Measurements from ENCODE around the gene LYPD6. TPM values are rescaled to one million over a fixed set of nuclear protein-coding genes. Genes with fewer than 3 reads are reported as not detected.
A peak's percentile ranks its signal among the peaks of the same experiment; 100 is the strongest.

LYPD6 gene
- total and polyA plus RNA-seq, 2 experiments from 2014 or later: 2.3 to 3.9 TPM

- H2AFZ ChIP-seq: no peak overlapping the region
- in situ Hi-C loops (cut with MboI): no loop called here
- no peak overlapping the region for H3K9ac ChIP-seq
- no peaks in the 10 kb centered on the region for H3K9me2 ChIP-seq (ENCODE audit: insufficient read depth)
- no peaks in the 10 kb centered on the region for H4K20me1 ChIP-seq (ENCODE audit: insufficient read depth)
- no peak overlapping the region for H3K27ac ChIP-seq
- H3F3A ChIP-seq (ENCODE audit: insufficient read depth): no peaks in the 10 kb centered on the region
- no peak overlapping the region for H3K4me3 ChIP-seq
- no peaks in the 10 kb centered on the region for H3K79me2 ChIP-seq (ENCODE audit: insufficient read depth)
- WGBS, 2 experiments (ENCODE audit: low coverage in 1 of 2, low lambda C conversion rate in 2 of 2, missing lambda C conversion rate in 2 of 2): 77 to 79% methylated on average over 4 of the region's 4 CpGs
- peaks cover 14% of the 10 kb centered on the region for H3K4me1 ChIP-seq (ENCODE audit: insufficient read depth)
- H3K9me3 ChIP-seq (ENCODE audit: low read depth): no peaks in the 10 kb centered on the region
- DNase-seq: no peak
- no peak for TF ChIP-seq EZH2phosphoT487 (IDR thresholded peaks at IDR 0.05; ENCODE audit: insufficient read depth, low read depth)
- no peak for TF ChIP-seq EZH2 (IDR thresholded peaks at IDR 0.05; ENCODE audit: insufficient read depth, poor library complexity, severe bottlenecking)
- peak overlapping the region; percentile 53 for H3K4me2 ChIP-seq (ENCODE audit: unreplicated experiment)
- H3K36me3 ChIP-seq (ENCODE audit: low read depth): no peaks in the 10 kb centered on the region
- no peaks in the 10 kb centered on the region for H3K27me3 ChIP-seq (replicated peaks; ENCODE audit: insufficient read depth)
These were observed 91.4 kb downstream of the LYPD6 start for GRCh38 chr2:149421791-149422190.

GRCh38 chr2:149422337-149422990 lies 92.1 kb downstream of the LYPD6 start:
- Histone ChIP-seq H3K27me3 (replicated peaks; ENCODE audit: insufficient read depth) (no peaks in the 10 kb centered on the region), H3K9me3 (ENCODE audit: low read depth) (no peaks in the 10 kb centered on the region), H3F3A (ENCODE audit: insufficient read depth) (no peaks in the 10 kb centered on the region), H3K36me3 (ENCODE audit: low read depth) (no peaks in the 10 kb centered on the region), H3K9me2 (ENCODE audit: insufficient read depth) (no peaks in the 10 kb centered on the region), H3K9ac (no peak overlapping the region), H3K4me1 (ENCODE audit: insufficient read depth) (peaks cover 14% of the 10 kb centered on the region), H3K79me2 (ENCODE audit: insufficient read depth) (no peaks in the 10 kb centered on the region), H4K20me1 (ENCODE audit: insufficient read depth) (no peaks in the 10 kb centered on the region), H3K27ac (peak overlapping the region; percentile 18; the same call in 1 of the 2 replicates), H2AFZ (peak overlapping the region; percentile 33), H3K4me2 (ENCODE audit: unreplicated experiment) (peak overlapping the region; percentile 53), H3K4me3 (no peak overlapping the region; the same call in 1 of the 2 replicates)
- no peak for TF ChIP-seq EZH2phosphoT487 (IDR thresholded peaks at IDR 0.05; ENCODE audit: insufficient read depth, low read depth)
- TF ChIP-seq EZH2 (IDR thresholded peaks at IDR 0.05; ENCODE audit: insufficient read depth, poor library complexity, severe bottlenecking): no peak
- in situ Hi-C loops (cut with MboI): no loop called here
- DNase-seq: peak; percentile 40
- 68% methylated on average over 2 of the region's 2 CpGs for WGBS, 2 experiments (ENCODE audit: low coverage in 1 of 2, low lambda C conversion rate in 2 of 2, missing lambda C conversion rate in 2 of 2)

GRCh38 chr2:149422991-149423338 lies 92.6 kb downstream of the LYPD6 start:
- Histone ChIP-seq H3K27ac (0 out of 2 replicates have a peak overlapping the region, but pooled peaks have one; percentile 18), H3K9ac (no peak overlapping the region), H3K4me1 (ENCODE audit: insufficient read depth) (peaks cover 14% of the 10 kb centered on the region), H3K4me2 (ENCODE audit: unreplicated experiment) (peak overlapping the region; percentile 53), H2AFZ (peak overlapping the region; percentile 33), H3K79me2 (ENCODE audit: insufficient read depth) (no peaks in the 10 kb centered on the region), H3K36me3 (ENCODE audit: low read depth) (no peaks in the 10 kb centered on the region), H3K4me3 (no peak overlapping the region), H3F3A (ENCODE audit: insufficient read depth) (no peaks in the 10 kb centered on the region), H3K9me3 (ENCODE audit: low read depth) (no peaks in the 10 kb centered on the region), H3K9me2 (ENCODE audit: insufficient read depth) (no peaks in the 10 kb centered on the region), H4K20me1 (ENCODE audit: insufficient read depth) (no peaks in the 10 kb centered on the region), H3K27me3 (replicated peaks; ENCODE audit: insufficient read depth) (no peaks in the 10 kb centered on the region)
- DNase-seq: no peak
- TF ChIP-seq EZH2phosphoT487 (IDR thresholded peaks at IDR 0.05; ENCODE audit: insufficient read depth, low read depth) (no peak), EZH2 (IDR thresholded peaks at IDR 0.05; ENCODE audit: insufficient read depth, poor library complexity, severe bottlenecking) (no peak)
- in situ Hi-C loops (cut with MboI): no loop called here

- Histone ChIP-seq H3K36me3 (ENCODE audit: low read depth) (no peaks in the 10 kb centered on the region), H3K4me2 (ENCODE audit: unreplicated experiment) (no peak overlapping the region), H3K27ac (no peak overlapping the region), H3K27me3 (replicated peaks; ENCODE audit: insufficient read depth) (no peaks in the 10 kb centered on the region), H2AFZ (no peak overlapping the region), H4K20me1 (ENCODE audit: insufficient read depth) (no peaks in the 10 kb centered on the region), H3F3A (ENCODE audit: insufficient read depth) (no peaks in the 10 kb centered on the region), H3K9me3 (ENCODE audit: low read depth) (no peaks in the 10 kb centered on the region), H3K4me1 (ENCODE audit: insufficient read depth) (peaks cover 14% of the 10 kb centered on the region), H3K4me3 (no peak overlapping the region), H3K79me2 (ENCODE audit: insufficient read depth) (no peaks in the 10 kb centered on the region), H3K9me2 (ENCODE audit: insufficient read depth) (no peaks in the 10 kb centered on the region), H3K9ac (no peak overlapping the region)
- no peak for TF ChIP-seq EZH2 (IDR thresholded peaks at IDR 0.05; ENCODE audit: insufficient read depth, poor library complexity, severe bottlenecking)
- no peak for TF ChIP-seq EZH2phosphoT487 (IDR thresholded peaks at IDR 0.05; ENCODE audit: insufficient read depth, low read depth)
- in situ Hi-C loops (cut with MboI): no loop called here
- WGBS, 2 experiments (ENCODE audit: low coverage in 1 of 2, low lambda C conversion rate in 2 of 2, missing lambda C conversion rate in 2 of 2): 94 to 95% methylated on average over 4 of the region's 4 CpGs
- no peak for DNase-seq
These were observed 93.2 kb downstream of the LYPD6 start for GRCh38 chr2:149423630-149424029.

Data from GM23248 (cell line).